Memory B cell (primary cell): Measurements from ENCODE around the gene ZNF579.
A peak's percentile ranks its signal among the peaks of the same experiment; 100 is the strongest.
"Not testable (repeated sequence)": the region's sequence is repeated elsewhere in the genome, so short reads cannot be mapped to it uniquely, and the experiment has no call there.

ENCODE experiments used
- ATAC-seq: fragments of 150-1000 bp; cut with Tn5 transposase; 2 replicates; pipeline ENCODE4 v1.10.0; 2021; ENCODE audit warnings: low read depth, mild to moderate bottlenecking, moderate library complexity
- DNase-seq, 2 donors: peaks; one replicate each; pipeline ENCODE4 v3.0.0; 2022; ENCODE audit warnings: low spot score in 2 of 2
- H3K27ac Mint-ChIP-seq: one replicate; pipeline ENCODE4 v1.8.0; 2022; ENCODE audit warnings: mild to moderate bottlenecking, moderate library complexity, mixed read lengths
- H3K27me3 Mint-ChIP-seq: one replicate; pipeline ENCODE4 v1.8.0; 2022; ENCODE audit warnings: mixed read lengths
- H3K36me3 Mint-ChIP-seq: one replicate; pipeline ENCODE4 v1.8.0; 2022; ENCODE audit warnings: mild to moderate bottlenecking, mixed read lengths
- H3K4me1 Mint-ChIP-seq: one replicate; pipeline ENCODE4 v1.8.0; 2022; ENCODE audit warnings: mixed read lengths
- H3K4me3 Mint-ChIP-seq: one replicate; pipeline ENCODE4 v1.8.0; 2022; ENCODE audit warnings: mild to moderate bottlenecking, moderate library complexity, mixed read lengths
- H3K9me3 Mint-ChIP-seq: one replicate; pipeline ENCODE4 v1.8.0; 2022; ENCODE audit warnings: mixed read lengths

The ZNF579 gene

DNA sequence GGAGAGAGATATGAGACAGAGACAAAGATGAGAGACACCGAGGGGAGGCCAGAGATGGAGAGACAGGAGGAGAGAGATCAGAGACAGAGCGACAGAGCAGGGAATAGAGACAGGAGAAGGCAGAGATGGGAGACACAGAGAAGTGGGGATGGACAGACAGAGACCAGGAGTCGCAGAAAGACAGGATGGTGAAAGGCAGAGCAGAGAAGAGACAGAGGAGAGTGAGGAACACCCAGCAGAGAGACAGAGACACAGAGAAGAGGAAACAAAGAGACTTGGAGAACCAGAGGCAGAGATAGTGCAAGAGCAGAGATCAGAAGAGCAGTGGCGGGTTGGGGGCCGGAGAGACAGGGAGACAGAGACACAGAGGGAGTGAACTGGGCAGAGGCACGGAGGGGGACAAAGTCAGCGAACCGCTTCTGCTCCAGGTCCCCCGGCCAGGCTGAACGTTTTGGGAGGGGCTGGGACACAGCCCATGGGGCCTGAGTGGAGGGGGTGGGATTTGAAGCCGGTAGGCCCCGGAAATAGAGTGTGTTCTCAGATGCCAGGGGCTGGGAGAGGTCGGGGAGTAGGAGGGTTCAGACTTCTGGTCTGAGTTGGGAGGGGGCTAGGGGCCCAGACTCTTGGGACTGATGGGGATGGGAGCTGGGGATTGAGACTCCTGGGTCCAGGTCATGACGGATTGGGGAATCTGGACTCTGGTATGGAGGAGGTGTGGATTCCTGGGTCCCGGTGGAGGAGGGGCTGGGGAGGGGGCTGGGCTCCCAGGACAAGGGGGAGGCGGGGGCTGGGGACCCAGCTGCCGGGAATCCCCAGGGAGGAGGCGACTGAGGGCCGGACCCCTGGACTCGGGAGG, 654 bp downstream of the ZNF579 start:
- no peaks in the 10 kb centered on the region for H3K9me3 Mint-ChIP-seq
- DNase-seq (no peak), ATAC-seq (peak; percentile 29)
- H3K27ac Mint-ChIP-seq, result peak overlapping the region; percentile 88
- H3K4me3 Mint-ChIP-seq, result peak overlapping the region; percentile 85
- H3K27me3 Mint-ChIP-seq, result no peaks in the 10 kb centered on the region
- H3K4me1 Mint-ChIP-seq, result peaks cover 18% of the 10 kb centered on the region
- H3K36me3 Mint-ChIP-seq, result peaks cover 8% of the 10 kb centered on the region

DNA sequence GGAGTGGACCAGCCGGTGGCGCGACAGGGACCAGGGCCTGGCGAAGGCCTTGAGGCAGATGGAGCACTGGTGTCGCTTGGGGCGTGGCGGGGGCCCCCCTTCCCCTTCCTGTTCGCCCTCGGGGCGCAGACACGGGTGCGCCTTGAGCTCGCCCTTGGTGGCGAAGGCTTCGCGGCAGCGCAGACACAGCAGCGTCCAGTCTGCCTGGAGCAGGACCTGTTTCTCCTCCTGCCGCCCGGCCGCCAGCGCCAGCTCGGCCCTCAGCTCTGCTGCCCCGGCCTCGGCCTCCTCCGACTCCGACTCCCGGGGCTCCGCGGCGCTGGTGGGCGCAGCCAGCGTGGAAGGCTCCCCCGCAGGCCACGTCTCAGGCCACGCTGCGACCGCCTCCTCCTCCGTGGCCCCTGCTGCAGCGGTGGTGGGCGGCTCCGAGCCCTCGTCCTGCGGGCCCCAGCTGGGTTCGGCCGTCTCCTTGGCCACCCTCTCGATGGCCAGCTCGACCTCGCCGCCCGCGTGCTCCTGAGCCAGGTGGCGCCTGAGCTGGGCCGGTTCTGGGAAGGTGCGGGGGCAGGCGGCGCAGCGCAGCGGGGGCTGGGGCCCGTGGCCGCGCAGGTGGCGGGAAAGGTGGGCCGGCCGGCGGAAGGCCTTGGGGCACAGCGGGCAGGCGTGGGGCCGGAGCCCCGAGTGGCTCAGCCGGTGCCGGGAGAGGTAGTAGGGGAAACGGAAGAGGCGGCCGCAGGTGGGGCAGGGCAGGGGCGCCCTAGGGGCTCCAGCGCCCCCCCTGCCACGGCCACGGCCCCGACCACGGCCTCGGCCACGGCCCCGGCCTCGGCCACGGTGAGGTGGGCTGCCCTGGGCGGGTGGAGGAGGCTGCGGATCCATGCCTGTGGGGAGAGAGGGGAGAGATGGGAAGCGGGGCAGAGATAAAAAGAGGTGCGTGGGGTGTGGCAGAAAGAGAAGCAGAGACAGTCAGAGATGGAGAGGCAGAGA, 1.6 kb downstream of the ZNF579 start:
- H3K4me1 Mint-ChIP-seq, result peaks cover 18% of the 10 kb centered on the region
- H3K9me3 Mint-ChIP-seq, result no peaks in the 10 kb centered on the region
- DNase-seq (no peak), ATAC-seq (no peak)
- H3K4me3 Mint-ChIP-seq, result peak overlapping the region; percentile 85
- peak overlapping the region; percentile 88 for H3K27ac Mint-ChIP-seq
- peaks cover 8% of the 10 kb centered on the region for H3K36me3 Mint-ChIP-seq
- no peaks in the 10 kb centered on the region for H3K27me3 Mint-ChIP-seq

DNA sequence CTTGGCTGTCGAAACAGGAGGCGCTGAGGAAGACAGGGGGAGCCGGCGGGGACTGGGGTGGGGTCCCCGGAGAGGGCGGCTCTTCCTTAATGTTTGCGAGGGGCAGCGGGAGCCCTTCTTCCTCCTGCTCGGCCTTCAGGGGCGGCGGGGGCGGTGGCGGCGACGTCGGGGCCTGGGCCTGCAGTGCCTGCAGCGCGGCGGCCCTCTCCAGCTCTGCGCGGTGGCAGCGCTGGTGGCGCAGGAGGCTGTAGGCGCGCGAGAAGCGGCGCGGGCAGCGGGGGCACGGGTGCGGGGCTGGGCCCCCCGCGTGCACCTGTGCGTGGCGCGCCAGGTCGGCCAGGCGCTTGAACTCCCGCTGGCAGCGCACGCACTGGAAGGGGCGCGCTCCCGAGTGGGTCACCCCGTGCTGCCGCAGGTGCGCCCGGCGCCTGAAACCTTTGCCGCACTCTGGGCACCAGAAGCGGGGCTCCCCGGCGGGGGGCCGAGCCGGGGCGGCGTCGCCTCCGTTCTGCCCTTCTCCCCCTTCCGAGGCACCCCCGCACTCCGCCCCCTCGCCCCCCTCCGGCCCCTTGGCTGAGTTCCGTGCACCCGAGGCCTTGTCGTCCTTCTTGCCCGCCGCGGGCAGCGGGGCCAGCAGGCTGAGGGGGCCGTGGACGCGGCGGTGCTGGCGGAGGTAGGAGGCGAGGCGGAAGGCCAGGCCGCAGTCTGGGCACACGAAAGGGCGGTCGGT, 2.5 kb downstream of the ZNF579 start:
- DNase-seq, result no peak
- no peaks in the 10 kb centered on the region for H3K9me3 Mint-ChIP-seq
- peaks cover 18% of the 10 kb centered on the region for H3K4me1 Mint-ChIP-seq
- H3K36me3 Mint-ChIP-seq, result peaks cover 8% of the 10 kb centered on the region
- H3K27ac Mint-ChIP-seq, result no peak overlapping the region
- no peak for ATAC-seq
- H3K4me3 Mint-ChIP-seq, result no peak overlapping the region
- no peaks in the 10 kb centered on the region for H3K27me3 Mint-ChIP-seq

DNA sequence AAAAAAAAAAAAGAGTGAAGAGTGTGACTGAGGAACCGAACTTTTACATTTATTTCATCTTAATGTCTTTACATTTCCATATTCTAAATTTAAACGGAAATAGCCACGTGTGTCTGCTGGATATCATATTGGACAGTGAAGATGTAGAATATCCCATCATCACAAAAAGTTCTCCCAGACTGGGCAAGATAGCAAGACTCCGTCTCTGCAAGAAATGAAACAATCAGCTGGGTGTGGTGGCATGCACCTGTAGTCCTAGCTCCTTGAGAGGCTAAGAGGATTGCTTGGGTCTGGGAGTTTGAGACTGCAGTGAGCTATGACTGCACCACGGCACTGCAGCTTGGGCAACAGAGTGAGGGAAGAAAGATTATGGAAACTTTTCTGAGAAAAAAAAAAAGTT, 3.9 kb downstream of the ZNF579 start:
- no peak overlapping the region for H3K4me3 Mint-ChIP-seq
- ATAC-seq (no peak), DNase-seq (no peak)
- H3K9me3 Mint-ChIP-seq, result no peaks in the 10 kb centered on the region
- peaks cover 15% of the 10 kb centered on the region for H3K4me1 Mint-ChIP-seq
- peaks cover 8% of the 10 kb centered on the region for H3K36me3 Mint-ChIP-seq
- H3K27me3 Mint-ChIP-seq, result no peaks in the 10 kb centered on the region
- H3K27ac Mint-ChIP-seq, result no peak overlapping the region

DNA sequence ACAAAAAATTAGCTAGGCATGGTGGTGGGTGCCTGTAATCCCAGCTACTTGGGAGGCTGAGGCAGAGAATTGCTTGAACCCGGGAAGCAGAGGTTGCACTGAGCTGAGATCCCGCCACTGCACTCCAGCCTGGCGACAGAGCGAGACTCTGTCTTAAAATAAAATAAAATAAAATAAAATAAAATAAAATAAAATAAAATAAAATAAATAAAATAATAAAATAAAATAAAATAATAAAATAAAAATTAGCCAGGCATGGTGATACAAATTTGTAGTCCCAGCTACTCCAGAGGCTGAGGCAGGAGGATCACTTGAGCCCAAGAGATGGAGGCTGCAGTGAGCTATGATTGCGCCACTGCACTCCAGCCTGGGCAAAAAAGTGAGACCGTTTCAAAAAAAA, 6.7 kb downstream of the ZNF579 start:
- not testable (repeated sequence) for H3K36me3 Mint-ChIP-seq, H3K27ac Mint-ChIP-seq, DNase-seq, H3K9me3 Mint-ChIP-seq, H3K4me1 Mint-ChIP-seq, H3K4me3 Mint-ChIP-seq, ATAC-seq, H3K27me3 Mint-ChIP-seq

DNA sequence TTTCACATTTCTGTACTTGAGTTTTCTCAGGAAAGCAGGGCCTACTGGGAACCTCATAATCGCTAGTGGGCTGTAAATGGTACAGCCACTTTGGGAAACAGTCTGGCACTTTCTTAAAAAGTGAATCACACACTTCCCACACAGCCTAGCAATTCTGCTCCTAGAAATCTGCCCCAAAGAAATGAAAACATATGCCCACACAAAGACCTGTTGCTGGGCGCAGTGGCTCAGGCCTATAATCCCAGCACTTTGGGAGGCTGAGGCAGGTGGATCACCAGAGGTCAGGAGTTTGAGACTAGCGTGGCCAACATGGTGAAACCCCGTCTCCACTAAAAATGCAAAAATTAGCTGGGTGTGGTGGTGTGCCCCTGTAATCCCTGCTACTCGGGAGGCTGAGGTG, 11.2 kb downstream of the ZNF579 start:
- H3K4me3 Mint-ChIP-seq, H3K27me3 Mint-ChIP-seq, H3K36me3 Mint-ChIP-seq, H3K9me3 Mint-ChIP-seq, H3K4me1 Mint-ChIP-seq, ATAC-seq, DNase-seq, H3K27ac Mint-ChIP-seq: not testable (repeated sequence)

DNA sequence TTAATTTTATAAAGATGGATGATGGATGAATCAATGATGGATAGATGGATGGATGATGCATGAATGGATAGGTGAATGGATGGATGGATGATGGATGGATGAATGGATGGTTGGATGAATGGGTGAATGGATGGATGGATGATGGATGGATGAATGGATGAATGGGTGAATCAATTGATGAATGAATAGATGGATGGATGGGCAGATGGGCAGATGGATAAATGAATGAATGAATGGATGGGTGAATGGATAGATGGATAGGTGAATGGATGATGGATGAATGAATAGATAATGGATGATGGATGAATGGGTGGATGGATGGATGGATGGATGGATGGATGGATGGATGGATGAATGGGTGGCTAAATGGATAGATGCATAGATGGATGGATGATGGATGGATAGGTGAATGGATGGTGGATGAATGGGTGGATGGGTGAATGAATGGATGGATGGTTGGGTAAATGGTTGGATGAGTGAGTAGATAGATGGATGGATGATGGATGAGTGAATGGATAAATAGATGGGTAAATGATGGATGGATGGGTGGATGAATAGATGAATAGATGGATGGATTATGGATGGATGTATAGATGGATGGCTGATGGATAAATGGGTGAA, 12.8 kb downstream of the ZNF579 start:
- peaks cover 17% of the 10 kb centered on the region for H3K27me3 Mint-ChIP-seq
- no peak overlapping the region for H3K27ac Mint-ChIP-seq
- no peaks in the 10 kb centered on the region for H3K9me3 Mint-ChIP-seq
- ATAC-seq (no peak), DNase-seq (no peak)
- no peak overlapping the region for H3K4me3 Mint-ChIP-seq
- no peaks in the 10 kb centered on the region for H3K4me1 Mint-ChIP-seq
- no peaks in the 10 kb centered on the region for H3K36me3 Mint-ChIP-seq

DNA sequence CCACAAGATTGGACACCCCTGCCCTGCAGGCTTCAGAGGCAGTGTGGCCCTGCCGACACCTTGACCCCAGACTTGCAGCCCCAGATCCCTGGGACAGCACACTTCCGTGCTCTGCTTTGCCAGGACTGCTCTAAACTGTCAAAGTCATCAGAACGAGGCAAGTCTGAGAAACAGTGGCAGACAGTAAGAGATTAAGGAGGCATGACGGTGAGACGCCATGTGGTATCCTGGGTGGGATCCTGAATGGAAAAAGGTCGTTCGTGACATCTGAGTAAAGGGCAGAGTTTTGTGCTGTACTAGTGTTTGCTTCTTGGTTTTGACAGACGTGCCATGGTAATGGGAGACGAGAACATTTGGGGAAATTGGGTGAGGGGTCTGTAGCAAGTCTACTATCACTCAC, 13.8 kb downstream of the ZNF579 start:
- peaks cover 17% of the 10 kb centered on the region for H3K27me3 Mint-ChIP-seq
- H3K36me3 Mint-ChIP-seq, result no peaks in the 10 kb centered on the region
- ATAC-seq, result no peak
- H3K4me1 Mint-ChIP-seq, result no peaks in the 10 kb centered on the region
- no peak overlapping the region for H3K27ac Mint-ChIP-seq
- no peak overlapping the region for H3K4me3 Mint-ChIP-seq
- no peaks in the 10 kb centered on the region for H3K9me3 Mint-ChIP-seq
- DNase-seq, result no peak

DNA sequence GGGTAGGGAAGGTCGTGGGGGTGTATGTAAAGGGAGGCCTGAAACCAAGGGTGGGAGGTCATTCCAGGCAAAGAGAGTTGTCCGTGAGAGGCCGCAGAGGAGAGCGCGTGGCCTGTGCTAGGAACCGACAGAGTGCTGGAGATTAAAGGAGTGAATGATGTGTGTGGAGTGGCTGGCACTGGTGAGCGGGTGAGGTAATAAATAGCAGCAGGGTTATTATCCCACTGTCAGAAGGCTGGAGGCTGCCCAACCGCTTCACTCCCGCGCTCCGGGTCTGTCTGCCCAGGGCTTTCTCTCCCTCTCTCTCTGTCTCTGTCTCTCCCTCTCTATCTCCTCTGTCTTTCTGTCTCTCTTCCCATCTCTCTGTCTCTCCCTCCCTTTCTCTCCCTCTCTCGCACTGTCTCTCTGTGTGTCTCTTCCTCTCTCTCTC, 17.4 kb downstream of the ZNF579 start:
- no peak for DNase-seq
- no peak for ATAC-seq
- H3K4me3 Mint-ChIP-seq, result no peak overlapping the region

DNA sequence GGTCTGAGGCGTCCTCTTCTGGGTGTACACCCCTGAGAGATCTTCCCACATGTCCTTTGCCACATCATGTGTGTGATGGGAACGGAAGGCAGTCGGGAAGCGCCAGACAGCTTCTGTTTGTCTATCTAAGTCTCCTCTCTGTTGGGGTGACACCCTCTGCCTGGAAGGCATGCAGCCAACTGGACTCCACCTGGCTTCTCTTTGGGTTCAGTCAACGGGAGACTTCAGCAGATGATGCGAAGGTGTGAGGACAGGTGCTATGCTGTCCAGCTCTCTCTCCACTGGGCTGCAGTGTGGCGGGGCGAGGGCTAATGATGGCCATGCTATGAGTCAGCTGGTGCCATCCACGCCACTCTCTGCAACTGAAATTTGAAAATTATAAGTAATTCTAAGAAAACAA, 21.0 kb downstream of the ZNF579 start:
- H3K4me3 Mint-ChIP-seq, result no peak overlapping the region
- no peak for ATAC-seq
- no peak overlapping the region for H3K27ac Mint-ChIP-seq
- peaks cover 13% of the 10 kb centered on the region for H3K27me3 Mint-ChIP-seq
- no peaks in the 10 kb centered on the region for H3K4me1 Mint-ChIP-seq
- H3K9me3 Mint-ChIP-seq, result no peaks in the 10 kb centered on the region
- no peak for DNase-seq
- H3K36me3 Mint-ChIP-seq, result no peaks in the 10 kb centered on the region

More for the DNA sequence above, 17.4 kb downstream of the ZNF579 start:
- H3K9me3 Mint-ChIP-seq, result no peaks in the 10 kb centered on the region
- no peaks in the 10 kb centered on the region for H3K36me3 Mint-ChIP-seq
- peaks cover 21% of the 10 kb centered on the region for H3K27me3 Mint-ChIP-seq
- no peaks in the 10 kb centered on the region for H3K4me1 Mint-ChIP-seq
- H3K27ac Mint-ChIP-seq, result no peak overlapping the region

DNA sequence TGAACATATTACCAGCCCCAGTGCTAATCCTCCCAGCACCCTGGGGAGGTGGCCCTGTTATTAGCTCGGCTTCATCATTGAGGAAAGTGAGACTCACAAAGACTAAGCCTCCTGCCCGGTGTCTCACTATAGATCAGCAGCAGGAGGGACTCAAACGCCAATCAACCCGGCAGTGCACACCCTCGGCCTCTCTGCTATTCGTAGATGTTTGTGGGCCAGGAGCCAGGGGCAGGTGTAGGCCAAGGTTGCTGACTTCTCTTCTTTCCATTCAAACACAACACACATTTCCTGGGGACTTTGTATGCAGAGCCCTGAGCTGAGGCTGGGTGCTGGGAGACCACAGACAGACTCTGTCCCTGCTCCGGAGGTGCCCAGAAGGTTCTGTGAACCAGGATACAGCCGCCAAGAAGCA, 25.9 kb downstream of the ZNF579 start:
- no peak overlapping the region for H3K27ac Mint-ChIP-seq
- ATAC-seq, result no peak

DNA sequence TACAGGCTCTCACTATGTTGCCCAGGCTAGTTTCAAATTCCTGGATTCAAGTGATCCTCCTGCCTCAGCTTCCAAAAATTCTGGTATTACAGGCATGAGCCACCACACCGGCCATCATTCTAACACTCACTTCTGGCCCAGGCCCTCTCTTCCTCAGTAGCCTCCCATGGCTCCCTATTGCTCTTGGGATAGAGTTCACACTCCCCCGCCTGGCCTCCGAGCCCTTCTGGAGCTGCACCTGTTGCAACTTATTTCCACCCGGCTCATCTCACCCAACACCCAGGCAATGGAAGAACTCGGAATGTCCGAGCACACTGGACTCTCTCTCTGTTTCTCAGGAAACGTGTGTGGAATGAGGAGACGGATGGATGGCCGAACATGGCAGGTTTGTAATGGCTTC, 26.3 kb downstream of the ZNF579 start:
- H3K4me1 Mint-ChIP-seq, result peaks cover 2% of the 10 kb centered on the region
- no peaks in the 10 kb centered on the region for H3K9me3 Mint-ChIP-seq
- H3K4me3 Mint-ChIP-seq, result no peak overlapping the region
- H3K27me3 Mint-ChIP-seq, result peaks cover 23% of the 10 kb centered on the region
- ATAC-seq, result no peak
- H3K36me3 Mint-ChIP-seq, result no peaks in the 10 kb centered on the region
- H3K27ac Mint-ChIP-seq, result no peak overlapping the region
- DNase-seq, result no peak

More for the DNA sequence above, 25.9 kb downstream of the ZNF579 start:
- DNase-seq, result no peak
- H3K4me3 Mint-ChIP-seq, result no peak overlapping the region
- H3K27me3 Mint-ChIP-seq, result peaks cover 23% of the 10 kb centered on the region
- H3K9me3 Mint-ChIP-seq, result no peaks in the 10 kb centered on the region
- no peaks in the 10 kb centered on the region for H3K4me1 Mint-ChIP-seq
- no peaks in the 10 kb centered on the region for H3K36me3 Mint-ChIP-seq
